ENCODE measurements around the gene LYRM7.

The LYRM7 gene

GRCh38 chr5:131206061-131206460, 35.3 kb downstream of the LYRM7 start:
- Histone ChIP-seq H3K36me3 (ENCODE audit: control insufficient read depth in 1 of 2, insufficient read depth in 2 of 2, low read depth in 1 of 2, low read length in 2 of 2) (no peaks in the 10 kb centered on the region), H3K4me2 (ENCODE audit: low read length, poor library complexity, severe bottlenecking) (no peak overlapping the region), H4K8ac (ENCODE audit: low read length) (no peak overlapping the region), H3K4ac (ENCODE audit: low read depth in 1 of 2, low read length in 2 of 2) (no peak overlapping the region), H3K27me3 (ENCODE audit: control insufficient read depth in 1 of 2, insufficient read depth in 1 of 2, low read length in 2 of 2) (no peaks in the 10 kb centered on the region), H3K14ac (ENCODE audit: low read length in 2 of 2) (no peak overlapping the region), H3K23ac (ENCODE audit: low read length in 2 of 2) (no peak overlapping the region), H3K79me1 (replicated peaks; ENCODE audit: low read length, poor library complexity, severe bottlenecking) (no peaks in the 10 kb centered on the region), H2BK15ac (ENCODE audit: low read depth, poor library complexity, severe bottlenecking) (no peak overlapping the region), H3K4me3 (ENCODE audit: insufficient read depth in 1 of 2, low read depth in 1 of 2, low read length in 2 of 2) (no peak overlapping the region), H3K4me1 (ENCODE audit: control insufficient read depth, insufficient read depth, low read depth, low read length) (peaks cover 2% of the 10 kb centered on the region), H2AK5ac (ENCODE audit: low read length, severe bottlenecking) (no peak overlapping the region), H2BK120ac (ENCODE audit: low read depth, low read length) (no peak overlapping the region), H3K9ac (ENCODE audit: low read length) (no peak overlapping the region), H2BK5ac (ENCODE audit: low read depth, low read length, poor library complexity, severe bottlenecking) (no peak overlapping the region), H2BK12ac (ENCODE audit: low read length in 2 of 2) (no peak overlapping the region), H2AFZ (ENCODE audit: low read depth, low read length) (no peak overlapping the region), H4K91ac (ENCODE audit: low read length) (no peak overlapping the region), H3K27ac (ENCODE audit: low read length, poor library complexity, severe bottlenecking) (no peak overlapping the region), H3K18ac (ENCODE audit: low read depth in 1 of 2, low read length in 2 of 2) (no peak overlapping the region), H3K9me3 (ENCODE audit: control insufficient read depth, low read length) (no peaks in the 10 kb centered on the region)
- WGBS: 98% methylated on average over 1 of the region's 2 CpGs
- DNase-seq: no peak

GRCh38 chr5:131206772-131207171, 36.0 kb downstream of the LYRM7 start:
- Histone ChIP-seq H3K9ac (ENCODE audit: low read length) (no peak overlapping the region), H3K4ac (ENCODE audit: low read depth in 1 of 2, low read length in 2 of 2) (no peak overlapping the region), H3K4me1 (ENCODE audit: control insufficient read depth, insufficient read depth, low read depth, low read length) (peaks cover 2% of the 10 kb centered on the region), H3K9me3 (ENCODE audit: control insufficient read depth, low read length) (no peaks in the 10 kb centered on the region), H4K91ac (ENCODE audit: low read length) (no peak overlapping the region), H3K27me3 (ENCODE audit: control insufficient read depth in 1 of 2, insufficient read depth in 1 of 2, low read length in 2 of 2) (no peaks in the 10 kb centered on the region), H2AK5ac (ENCODE audit: low read length, severe bottlenecking) (no peak overlapping the region), H3K23ac (ENCODE audit: low read length in 2 of 2) (no peak overlapping the region), H2AFZ (ENCODE audit: low read depth, low read length) (no peak overlapping the region), H3K36me3 (ENCODE audit: control insufficient read depth in 1 of 2, insufficient read depth in 2 of 2, low read depth in 1 of 2, low read length in 2 of 2) (no peaks in the 10 kb centered on the region), H3K4me2 (ENCODE audit: low read length, poor library complexity, severe bottlenecking) (no peak overlapping the region), H2BK12ac (ENCODE audit: low read length in 2 of 2) (no peak overlapping the region), H4K8ac (ENCODE audit: low read length) (no peak overlapping the region), H3K18ac (ENCODE audit: low read depth in 1 of 2, low read length in 2 of 2) (no peak overlapping the region), H2BK5ac (ENCODE audit: low read depth, low read length, poor library complexity, severe bottlenecking) (no peak overlapping the region), H2BK15ac (ENCODE audit: low read depth, poor library complexity, severe bottlenecking) (no peak overlapping the region), H3K27ac (ENCODE audit: low read length, poor library complexity, severe bottlenecking) (no peak overlapping the region), H3K14ac (ENCODE audit: low read length in 2 of 2) (no peak overlapping the region), H3K4me3 (ENCODE audit: insufficient read depth in 1 of 2, low read depth in 1 of 2, low read length in 2 of 2) (no peak overlapping the region), H2BK120ac (ENCODE audit: low read depth, low read length) (no peak overlapping the region), H3K79me1 (replicated peaks; ENCODE audit: low read length, poor library complexity, severe bottlenecking) (no peaks in the 10 kb centered on the region)
- WGBS: 90% methylated on average over 1 of the region's 1 CpG
- no peak for DNase-seq

- no peak overlapping the region for H3K4me2 ChIP-seq (ENCODE audit: low read length, poor library complexity, severe bottlenecking)
- no peak overlapping the region for H2AK5ac ChIP-seq (ENCODE audit: low read length, severe bottlenecking)
- H2BK15ac ChIP-seq (ENCODE audit: low read depth, poor library complexity, severe bottlenecking): no peak overlapping the region
- H3K27ac ChIP-seq (ENCODE audit: low read length, poor library complexity, severe bottlenecking): no peak overlapping the region
- H3K9ac ChIP-seq (ENCODE audit: low read length): no peak overlapping the region
- no peak overlapping the region for H3K4ac ChIP-seq (ENCODE audit: low read depth in 1 of 2, low read length in 2 of 2)
- peaks cover 2% of the 10 kb centered on the region for H3K4me1 ChIP-seq (ENCODE audit: control insufficient read depth, insufficient read depth, low read depth, low read length)
- no peaks in the 10 kb centered on the region for H3K36me3 ChIP-seq (ENCODE audit: control insufficient read depth in 1 of 2, insufficient read depth in 2 of 2, low read depth in 1 of 2, low read length in 2 of 2)
- H3K79me1 ChIP-seq (replicated peaks; ENCODE audit: low read length, poor library complexity, severe bottlenecking): no peaks in the 10 kb centered on the region
- no peak overlapping the region for H4K91ac ChIP-seq (ENCODE audit: low read length)
- H2BK5ac ChIP-seq (ENCODE audit: low read depth, low read length, poor library complexity, severe bottlenecking): no peak overlapping the region
- DNase-seq: no peak
- no peaks in the 10 kb centered on the region for H3K9me3 ChIP-seq (ENCODE audit: control insufficient read depth, low read length)
- no peak overlapping the region for H4K8ac ChIP-seq (ENCODE audit: low read length)
- H2AFZ ChIP-seq (ENCODE audit: low read depth, low read length): no peak overlapping the region
- no peak overlapping the region for H2BK12ac ChIP-seq (ENCODE audit: low read length in 2 of 2)
- H3K14ac ChIP-seq (ENCODE audit: low read length in 2 of 2): no peak overlapping the region
- H3K23ac ChIP-seq (ENCODE audit: low read length in 2 of 2): no peak overlapping the region
- H3K4me3 ChIP-seq (ENCODE audit: insufficient read depth in 1 of 2, low read depth in 1 of 2, low read length in 2 of 2): no peak overlapping the region
- no peak overlapping the region for H3K18ac ChIP-seq (ENCODE audit: low read depth in 1 of 2, low read length in 2 of 2)
- no peaks in the 10 kb centered on the region for H3K27me3 ChIP-seq (ENCODE audit: control insufficient read depth in 1 of 2, insufficient read depth in 1 of 2, low read length in 2 of 2)
- no peak overlapping the region for H2BK120ac ChIP-seq (ENCODE audit: low read depth, low read length)
- WGBS: 100% methylated on average over 1 of the region's 1 CpG
These were observed 38.4 kb downstream of the LYRM7 start for GRCh38 chr5:131209175-131209505.

GRCh38 chr5:131209506-131210150, 38.9 kb downstream of the LYRM7 start:
- Histone ChIP-seq H3K23ac (ENCODE audit: low read length in 2 of 2) (no peak overlapping the region), H3K14ac (ENCODE audit: low read length in 2 of 2) (no peak overlapping the region), H2AFZ (ENCODE audit: low read depth, low read length) (no peak overlapping the region), H3K4me1 (ENCODE audit: control insufficient read depth, insufficient read depth, low read depth, low read length) (peaks cover 2% of the 10 kb centered on the region), H3K27ac (ENCODE audit: low read length, poor library complexity, severe bottlenecking) (no peak overlapping the region), H4K8ac (ENCODE audit: low read length) (no peak overlapping the region), H3K9ac (ENCODE audit: low read length) (no peak overlapping the region), H2BK120ac (ENCODE audit: low read depth, low read length) (no peak overlapping the region), H3K4me2 (ENCODE audit: low read length, poor library complexity, severe bottlenecking) (no peak overlapping the region), H3K79me1 (replicated peaks; ENCODE audit: low read length, poor library complexity, severe bottlenecking) (no peaks in the 10 kb centered on the region), H3K9me3 (ENCODE audit: control insufficient read depth, low read length) (no peaks in the 10 kb centered on the region), H3K4ac (ENCODE audit: low read depth in 1 of 2, low read length in 2 of 2) (no peak overlapping the region), H3K18ac (ENCODE audit: low read depth in 1 of 2, low read length in 2 of 2) (no peak overlapping the region), H2BK15ac (ENCODE audit: low read depth, poor library complexity, severe bottlenecking) (no peak overlapping the region), H3K27me3 (ENCODE audit: control insufficient read depth in 1 of 2, insufficient read depth in 1 of 2, low read length in 2 of 2) (no peaks in the 10 kb centered on the region), H3K4me3 (ENCODE audit: insufficient read depth in 1 of 2, low read depth in 1 of 2, low read length in 2 of 2) (no peak overlapping the region), H2AK5ac (ENCODE audit: low read length, severe bottlenecking) (no peak overlapping the region), H3K36me3 (ENCODE audit: control insufficient read depth in 1 of 2, insufficient read depth in 2 of 2, low read depth in 1 of 2, low read length in 2 of 2) (no peaks in the 10 kb centered on the region), H2BK12ac (ENCODE audit: low read length in 2 of 2) (no peak overlapping the region), H4K91ac (ENCODE audit: low read length) (no peak overlapping the region), H2BK5ac (ENCODE audit: low read depth, low read length, poor library complexity, severe bottlenecking) (no peak overlapping the region)
- no peak for DNase-seq
- WGBS: 49% methylated on average over 5 of the region's 6 CpGs
